HG03558 (cell line): ENCODE data around the gene GFRA1.

Source experiments
- ATAC-seq: cut with Tn5 transposase; IDR thresholded peaks from one replicate; pipeline ENCODE4 v1.9.1; 2021; ENCODE audit warnings: moderate number of reproducible peaks; ENCODE audit not compliant: unreplicated experiment; ENCODE audit errors: extremely low read depth

GFRA1 gene

GRCh38 chr10:116007256-116007891 is 265.6 kb downstream of the GFRA1 start:
- ATAC-seq: no peak
